HG02870 (cell line): ENCODE measurements around the gene PCSK2.

ENCODE experiments used
- ATAC-seq: cut with Tn5 transposase; IDR thresholded peaks from one replicate; pipeline ENCODE4 v1.9.1; 2021; ENCODE audit warnings: mild to moderate bottlenecking, moderate library complexity; ENCODE audit not compliant: unreplicated experiment

PCSK2 gene

DNA sequence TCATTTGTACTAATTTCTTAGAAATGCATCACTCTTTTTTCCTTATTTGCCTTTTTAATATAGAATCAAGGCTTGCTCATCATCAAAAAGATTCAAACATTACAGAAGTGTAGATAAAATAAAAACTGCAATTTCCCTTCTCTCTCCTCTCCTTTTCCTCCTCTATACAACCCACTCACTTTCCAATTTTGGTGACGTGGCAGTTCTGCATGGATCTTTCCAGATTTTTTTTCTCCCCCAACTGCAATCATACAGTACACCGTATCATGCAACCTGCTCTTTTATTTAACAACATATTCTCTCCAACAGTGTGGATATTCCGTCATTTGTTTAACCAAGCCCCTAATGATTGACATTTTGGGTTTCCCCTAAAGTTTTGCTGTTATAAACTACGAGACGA lies 163.8 kb downstream of the PCSK2 start:
- no peak for ATAC-seq

DNA sequence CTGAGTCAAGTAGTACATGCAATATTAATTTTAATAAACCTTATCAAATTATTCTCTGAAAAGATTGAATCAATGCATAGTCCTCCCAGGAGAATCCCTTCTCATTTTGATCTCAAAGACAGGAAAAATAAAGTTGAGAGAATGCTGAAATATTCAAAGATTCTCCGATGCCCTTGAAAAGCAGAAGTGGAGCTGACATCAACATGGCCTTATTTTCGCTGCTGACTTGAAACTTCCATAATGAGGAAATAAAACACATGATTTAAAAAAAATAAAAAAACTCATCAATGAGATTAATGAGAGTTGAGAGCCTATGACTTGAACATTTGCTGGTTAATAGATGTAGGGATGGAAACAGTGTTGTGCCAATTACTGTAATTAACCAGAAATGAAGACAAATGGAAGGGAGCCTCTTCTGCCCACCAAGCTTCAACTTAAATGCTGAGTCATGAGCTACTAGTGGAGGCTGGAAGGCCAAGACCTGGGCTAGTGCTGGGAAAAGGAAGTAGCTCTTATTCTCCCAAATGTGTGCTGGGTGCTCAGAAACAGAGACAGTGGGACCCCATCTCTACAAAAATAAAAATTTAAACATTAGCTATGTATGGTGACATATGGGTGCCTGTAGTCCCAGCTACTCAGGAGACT lies 164.4 kb downstream of the PCSK2 start:
- no peak for ATAC-seq

DNA sequence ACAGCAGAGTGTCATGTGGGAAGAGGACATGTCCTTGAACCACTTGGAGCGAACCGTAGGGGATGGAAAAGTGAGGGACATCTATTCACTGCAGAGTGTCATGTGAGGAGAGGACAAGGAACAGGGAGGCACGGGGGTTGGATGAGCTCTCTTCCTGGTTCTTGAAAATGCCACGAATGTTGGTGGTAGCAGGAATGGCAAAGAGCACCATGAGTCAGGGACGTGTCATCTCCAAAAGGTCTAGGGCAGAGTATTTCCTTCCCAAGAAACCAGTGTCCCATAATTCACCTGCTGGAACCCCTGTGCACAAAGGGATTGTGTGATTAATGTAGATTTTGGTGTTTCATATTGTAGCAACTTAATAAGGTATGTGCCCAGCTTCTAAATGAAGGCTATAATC lies 167.6 kb downstream of the PCSK2 start:
- ATAC-seq, result no peak

DNA sequence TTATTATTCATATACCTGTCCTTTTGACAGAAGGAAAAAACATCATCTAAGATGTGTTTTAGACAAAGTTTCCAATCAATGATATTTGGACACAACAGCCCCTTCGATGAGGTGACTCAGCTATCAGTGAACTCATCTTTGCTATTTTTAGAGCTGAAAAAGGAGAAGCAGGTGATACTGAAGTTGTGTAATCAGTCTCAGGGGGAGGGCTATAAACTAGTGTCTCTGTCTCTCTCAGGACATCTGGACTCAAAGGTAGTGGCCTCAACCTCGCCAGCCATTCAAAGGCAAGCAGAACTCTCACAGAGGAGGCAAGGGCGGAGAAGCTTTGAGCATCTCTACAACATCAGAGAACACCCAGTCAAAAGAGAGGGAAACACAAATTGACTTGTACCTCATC lies 168.9 kb downstream of the PCSK2 start:
- no peak for ATAC-seq

DNA sequence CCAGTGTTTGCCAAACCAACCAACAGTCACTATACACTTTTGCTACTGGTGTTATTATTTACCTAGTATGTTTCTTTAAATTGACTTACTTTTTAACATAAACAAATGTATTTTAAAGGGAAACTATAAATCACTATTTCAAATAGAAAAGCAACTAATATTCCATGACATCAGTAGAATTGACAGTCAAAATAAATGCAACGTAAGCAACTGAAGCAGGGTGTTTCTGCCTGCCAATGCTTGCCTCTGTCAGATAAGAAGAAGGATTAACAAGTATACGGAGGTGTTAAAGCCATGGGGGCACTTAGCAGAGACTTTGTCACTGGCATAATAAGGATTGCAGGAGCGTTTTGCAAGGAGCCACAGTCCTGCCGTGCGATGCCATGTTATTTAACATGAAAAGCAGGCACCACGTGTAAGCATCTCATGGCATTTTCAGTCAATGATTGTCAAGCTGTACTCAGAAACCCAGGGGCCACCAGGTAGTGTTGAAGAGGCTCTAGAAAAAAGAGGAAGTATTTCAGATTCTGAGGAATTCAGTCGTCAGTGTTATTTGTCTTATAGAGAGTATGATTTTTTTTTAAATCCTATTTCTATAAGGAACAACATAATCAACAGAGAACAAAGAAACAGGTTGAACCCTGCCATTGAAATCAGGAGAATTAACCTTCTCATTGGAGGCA lies 172.6 kb downstream of the PCSK2 start:
- no peak for ATAC-seq

DNA sequence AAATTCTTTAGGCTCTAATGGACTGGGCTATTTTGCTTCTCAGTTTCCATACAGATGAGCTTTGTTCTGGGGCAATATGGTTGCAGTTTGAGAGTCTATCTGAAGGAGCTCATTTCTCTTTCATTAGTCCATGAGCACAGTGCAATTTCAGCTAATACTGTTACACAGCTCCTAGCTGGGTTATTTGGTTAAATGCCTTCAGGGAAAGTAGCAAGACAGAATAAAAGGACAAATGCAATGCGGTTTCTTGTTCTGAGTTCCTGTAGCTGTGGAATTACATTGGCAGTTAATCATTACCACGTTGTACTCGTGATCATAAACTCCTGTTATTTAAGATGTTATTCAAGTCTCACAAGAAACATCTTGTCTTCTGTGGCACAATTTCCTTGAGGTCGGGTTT lies 176.6 kb downstream of the PCSK2 start:
- ATAC-seq, result no peak

DNA sequence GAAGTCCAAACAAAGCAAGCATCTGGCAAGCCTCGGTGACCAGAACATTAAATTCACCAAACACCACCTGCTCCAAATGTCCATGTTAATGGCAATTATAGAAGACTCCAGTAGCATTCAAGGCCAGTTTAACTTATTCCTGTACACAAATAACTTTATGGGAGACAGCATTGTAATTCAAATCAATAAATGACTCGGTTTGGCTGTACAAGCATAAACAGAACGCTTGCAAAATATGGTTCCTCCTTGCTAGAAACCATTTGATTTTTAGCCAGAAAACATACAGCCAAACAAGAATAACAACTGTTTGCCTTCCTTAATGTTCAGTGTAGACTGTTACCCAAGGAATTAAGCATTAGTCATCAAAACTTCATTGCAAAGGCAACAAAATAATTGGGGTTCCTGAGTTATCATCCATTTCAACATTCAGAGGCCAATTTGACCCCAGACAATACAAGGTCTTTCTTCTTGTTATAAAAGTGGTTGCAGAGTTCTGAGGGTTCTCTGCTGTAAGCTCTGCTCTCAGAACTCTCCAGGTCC lies 179.3 kb downstream of the PCSK2 start:
- no peak for ATAC-seq

DNA sequence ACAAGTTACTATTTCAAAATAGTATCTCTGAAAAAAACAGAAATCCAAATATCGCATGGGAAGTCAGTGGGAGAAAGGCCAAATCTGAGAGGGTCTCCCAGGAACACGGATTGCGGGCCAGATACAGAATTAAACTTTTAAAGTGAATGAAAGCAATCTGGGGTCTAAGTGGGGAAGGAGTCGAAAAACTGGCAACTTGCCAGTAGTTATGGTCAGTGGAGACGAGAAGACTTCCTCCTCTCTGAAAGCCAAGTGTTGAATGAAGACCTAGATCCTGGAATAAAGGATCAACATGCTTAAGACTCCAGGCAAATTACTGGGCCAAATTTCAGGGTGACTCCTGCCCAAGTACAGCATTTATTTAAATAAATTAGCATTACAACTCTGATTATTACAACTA lies 180.7 kb downstream of the PCSK2 start:
- no peak for ATAC-seq

DNA sequence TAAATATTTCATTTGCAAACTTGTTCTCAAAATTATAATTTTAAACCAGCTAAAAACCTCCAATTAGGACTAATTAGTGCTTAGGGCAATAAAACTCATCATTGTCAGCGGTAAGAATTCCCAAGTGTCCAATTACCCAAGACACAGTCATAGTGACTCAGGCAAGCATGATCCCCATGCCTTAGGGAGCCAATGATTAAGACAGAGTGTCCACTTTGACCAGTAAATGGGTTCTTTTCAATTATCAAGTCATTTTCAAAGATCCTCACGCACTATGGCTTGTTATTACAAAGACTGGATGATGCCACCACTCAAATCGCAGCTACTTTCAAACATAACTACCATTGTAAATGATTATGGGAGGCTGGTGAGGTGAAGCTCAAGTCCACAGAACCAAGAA lies 190.4 kb downstream of the PCSK2 start:
- ATAC-seq, result no peak

DNA sequence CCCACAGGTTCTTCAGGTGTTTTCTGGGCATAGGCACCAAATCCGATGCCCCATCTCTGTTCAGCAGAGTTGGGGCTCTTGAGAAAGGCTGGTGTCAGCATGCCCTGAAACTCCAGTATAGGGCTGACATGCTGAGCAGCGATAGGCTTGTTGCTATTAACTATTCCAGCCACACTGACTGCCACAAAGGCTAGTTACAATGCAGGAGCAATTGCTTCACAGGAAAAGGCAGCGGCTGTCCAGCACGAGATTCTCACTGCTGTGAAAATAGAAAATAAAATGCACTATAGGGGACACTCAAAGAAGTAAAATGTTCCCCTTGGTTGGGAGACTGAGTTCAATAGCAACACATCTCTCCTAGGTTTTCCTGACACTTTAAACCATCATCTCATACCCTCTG lies 191.9 kb downstream of the PCSK2 start:
- no peak for ATAC-seq

DNA sequence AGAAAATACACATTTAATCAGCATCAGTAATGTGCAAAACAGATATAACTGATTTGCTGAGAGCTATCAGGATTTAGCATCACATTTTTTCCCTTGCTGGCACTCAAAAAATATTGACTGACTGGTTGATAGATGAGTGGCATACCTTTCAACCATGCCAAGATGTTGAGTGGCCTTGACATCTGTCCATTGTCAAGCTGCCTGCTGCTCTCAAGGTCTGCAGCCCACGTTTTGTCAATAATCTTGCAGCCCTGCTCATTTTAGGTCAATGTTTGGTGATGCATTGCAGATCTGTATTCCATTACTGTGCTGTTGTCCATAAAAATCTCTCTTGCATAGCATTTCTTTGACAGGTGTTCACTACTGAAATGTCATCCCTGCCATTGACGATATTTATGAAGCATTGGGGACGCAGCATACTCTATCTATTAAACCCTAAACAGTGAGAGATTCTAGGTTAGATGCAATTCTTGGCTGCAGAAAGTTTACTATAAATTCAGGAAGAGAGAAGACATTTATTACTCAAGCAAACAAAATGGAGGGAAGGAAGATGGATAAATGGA lies 192.7 kb downstream of the PCSK2 start:
- ATAC-seq, result no peak

DNA sequence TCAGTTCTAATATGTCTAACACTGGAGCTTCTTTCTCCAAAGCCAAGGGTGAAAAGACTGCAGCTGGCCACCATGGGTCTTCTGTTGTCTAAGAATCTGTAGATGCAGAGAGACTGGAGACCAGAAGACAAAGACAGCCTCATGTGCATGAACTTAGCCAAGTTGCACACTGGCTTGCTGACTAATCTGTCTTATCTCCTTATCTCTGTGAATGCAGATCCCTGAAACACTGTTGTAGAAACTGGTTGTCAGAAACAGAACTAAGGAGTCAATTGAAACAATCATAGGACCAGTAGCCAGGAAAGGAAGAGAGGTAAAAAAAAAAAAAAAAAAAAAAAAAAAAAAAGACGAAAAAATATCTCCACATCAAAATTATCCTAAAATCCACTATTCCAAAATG lies 194.7 kb downstream of the PCSK2 start:
- no peak for ATAC-seq

DNA sequence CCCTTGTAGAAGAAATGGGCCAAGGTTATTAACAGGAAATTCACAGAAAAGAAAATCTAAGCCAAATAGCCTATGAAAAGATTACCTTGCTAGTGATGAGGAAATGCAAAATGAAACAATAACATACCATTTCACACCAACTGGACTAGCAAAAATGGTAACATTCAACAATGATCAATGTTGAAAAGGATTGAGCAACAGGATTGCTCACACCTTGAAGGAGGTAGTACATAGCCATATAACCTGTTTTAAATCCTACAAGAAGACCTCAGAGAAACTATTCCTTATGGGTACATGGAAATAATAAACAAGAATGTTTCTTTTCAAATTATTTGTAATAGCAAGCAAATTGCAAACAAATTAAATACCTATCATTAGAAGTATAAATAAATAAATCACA lies 196.9 kb downstream of the PCSK2 start:
- ATAC-seq, result no peak

DNA sequence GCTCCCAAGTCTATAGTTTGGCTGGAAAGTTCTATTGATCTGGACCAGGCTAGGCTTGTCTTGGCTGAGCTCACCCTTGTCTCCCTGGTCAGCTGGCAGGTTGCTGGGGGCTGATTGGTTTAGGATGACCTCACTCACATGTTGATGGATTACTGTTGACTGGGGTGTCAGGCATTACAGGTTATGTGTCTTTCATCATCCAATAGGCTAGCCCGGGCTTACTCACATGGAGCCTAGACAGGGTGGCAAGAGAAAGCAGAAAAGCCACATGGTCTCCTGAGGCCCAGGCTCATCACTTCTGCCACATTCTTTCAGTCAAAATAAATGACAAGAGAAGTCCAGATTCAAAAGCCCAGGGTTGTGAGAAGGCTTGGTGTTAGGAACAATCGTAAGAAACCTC lies 200.8 kb downstream of the PCSK2 start:
- ATAC-seq, result no peak

DNA sequence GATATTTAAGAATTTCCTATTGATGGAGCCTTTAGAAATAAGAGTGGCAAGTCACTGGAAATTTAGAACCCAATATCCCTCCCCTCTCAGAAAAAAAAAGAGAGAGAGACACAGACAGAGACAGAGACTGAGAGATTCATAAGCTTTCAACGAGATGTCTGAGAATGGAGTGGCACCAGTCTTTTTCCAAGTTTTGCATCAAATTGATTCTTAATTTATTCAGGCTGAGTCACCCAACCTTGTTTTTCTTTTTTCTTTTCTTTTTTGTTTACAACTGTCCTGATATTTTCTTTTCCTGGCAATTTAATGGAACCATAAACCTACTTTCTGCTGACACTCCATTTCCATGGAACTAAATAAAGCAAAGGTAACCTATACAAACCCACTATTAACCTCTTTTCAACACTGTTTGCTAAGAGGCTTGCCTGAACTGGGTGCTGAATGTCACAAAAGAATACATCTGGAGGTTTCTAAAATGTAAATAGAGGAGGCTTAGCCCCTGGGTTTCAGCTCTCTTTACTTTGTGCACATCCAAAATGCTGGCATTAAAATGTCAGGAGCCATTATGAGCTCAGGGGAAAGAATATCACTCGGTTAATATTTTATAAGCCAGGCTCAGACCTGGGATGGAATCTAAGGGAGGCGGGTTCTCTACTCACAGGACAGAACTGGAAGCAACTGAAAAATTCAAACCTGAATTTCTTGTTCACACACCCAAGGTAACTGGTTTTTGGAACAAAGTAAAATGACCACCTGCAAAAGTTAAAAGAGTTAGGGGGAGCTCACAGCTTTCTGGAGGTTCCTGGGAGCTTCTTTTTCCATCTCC lies 203.5 kb downstream of the PCSK2 start:
- no peak for ATAC-seq

DNA sequence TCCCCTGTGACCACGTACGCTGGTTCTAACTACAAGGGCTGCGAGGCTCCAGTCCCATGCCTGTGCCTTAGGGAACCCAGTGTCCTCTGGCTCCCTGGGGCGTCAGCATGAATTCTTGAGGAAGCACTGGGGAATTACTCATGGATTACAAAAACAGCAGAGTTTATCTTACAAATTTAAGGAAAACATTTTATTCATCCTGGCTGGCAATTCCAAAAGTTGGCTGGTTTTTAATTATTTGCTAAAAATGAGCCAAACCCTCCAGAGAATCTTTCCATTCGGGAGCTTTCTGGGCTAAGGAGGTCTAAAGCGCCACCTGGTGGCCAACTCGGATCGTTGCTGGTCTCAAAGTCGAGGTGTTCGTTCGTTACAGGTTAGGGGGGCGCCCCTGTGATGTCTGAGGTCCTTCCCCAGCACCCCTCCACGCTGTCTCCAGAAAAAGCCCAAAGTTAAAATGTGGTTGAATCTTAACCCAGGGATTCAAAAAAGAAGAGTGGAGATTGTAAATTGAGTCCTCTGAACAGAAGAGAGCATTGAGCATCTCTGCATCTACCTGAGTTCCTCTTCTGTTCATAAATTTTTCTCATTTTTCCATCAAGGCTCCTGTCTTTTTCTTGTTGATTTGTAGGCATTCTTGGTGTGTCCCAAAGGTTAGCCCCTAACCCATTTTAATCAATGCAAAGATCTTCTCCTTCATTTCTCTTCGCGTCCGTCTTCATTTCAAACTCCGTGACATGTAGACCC lies 205.0 kb downstream of the PCSK2 start:
- ATAC-seq, result no peak

DNA sequence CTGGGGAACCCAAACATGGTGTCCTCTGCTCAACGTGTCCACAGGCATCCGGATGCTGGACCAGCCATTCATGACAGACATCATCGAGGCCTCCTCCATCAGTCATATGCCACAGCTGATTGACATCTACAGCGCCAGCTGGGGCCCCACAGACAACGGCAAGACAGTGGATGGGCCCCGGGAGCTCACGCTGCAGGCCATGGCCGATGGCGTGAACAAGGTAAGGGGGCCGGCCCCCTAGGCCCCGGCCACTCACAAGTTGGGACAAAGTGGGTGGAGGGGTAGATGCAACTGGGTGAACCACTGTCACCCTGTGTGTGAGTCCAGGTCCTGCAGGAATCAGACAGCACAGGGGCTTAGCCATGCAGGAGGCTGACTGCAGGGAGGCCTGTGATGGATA lies 209.8 kb downstream of the PCSK2 start:
- no peak for ATAC-seq

DNA sequence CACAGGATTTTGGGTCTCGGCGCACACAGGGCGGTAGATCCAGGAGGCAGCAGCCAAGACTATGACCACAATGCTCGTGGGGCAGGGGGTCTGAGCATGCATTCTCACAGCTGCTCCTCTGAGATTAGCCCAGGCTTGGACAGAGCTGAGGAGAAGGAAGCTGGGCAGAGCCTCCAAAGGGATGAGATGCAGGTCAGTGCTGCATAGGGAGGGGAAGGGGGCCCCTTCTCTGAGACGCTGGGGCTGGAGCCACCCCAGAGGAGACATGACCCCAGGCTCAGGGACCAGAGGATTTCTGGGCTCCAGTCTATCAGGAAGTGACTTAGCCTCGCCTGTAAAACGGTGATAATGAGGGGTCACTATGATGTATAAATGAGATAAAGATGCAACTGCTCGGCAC lies 210.4 kb downstream of the PCSK2 start:
- no peak for ATAC-seq

DNA sequence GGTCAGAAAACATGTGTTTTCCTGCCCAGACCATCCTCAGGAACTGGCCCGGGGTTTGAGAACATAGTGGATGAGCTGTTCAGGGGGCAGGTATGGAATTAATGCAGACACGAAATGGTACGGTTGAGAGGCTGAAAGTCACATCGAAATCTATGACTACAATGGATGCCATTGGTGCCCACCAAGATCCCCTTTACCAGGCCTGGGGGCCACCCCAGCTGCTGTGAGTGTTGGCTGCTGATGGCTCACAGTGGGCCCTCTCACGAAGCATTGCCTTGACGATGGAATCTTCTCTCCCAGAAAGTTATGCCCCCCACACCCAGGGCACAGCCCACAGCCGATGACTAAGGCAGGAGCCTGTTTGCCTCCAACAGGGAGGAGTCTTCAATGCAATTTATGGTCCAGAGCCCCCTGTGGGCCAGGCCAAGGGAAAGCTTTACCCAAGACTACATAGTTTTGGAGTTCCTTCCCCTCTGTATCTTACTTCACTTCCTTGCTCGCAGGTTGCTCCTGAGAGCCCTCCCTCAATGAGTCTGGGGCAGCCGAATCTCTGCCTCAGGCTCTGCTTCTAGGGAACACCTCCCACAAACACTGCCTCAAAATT lies 211.7 kb downstream of the PCSK2 start:
- ATAC-seq, result no peak

DNA sequence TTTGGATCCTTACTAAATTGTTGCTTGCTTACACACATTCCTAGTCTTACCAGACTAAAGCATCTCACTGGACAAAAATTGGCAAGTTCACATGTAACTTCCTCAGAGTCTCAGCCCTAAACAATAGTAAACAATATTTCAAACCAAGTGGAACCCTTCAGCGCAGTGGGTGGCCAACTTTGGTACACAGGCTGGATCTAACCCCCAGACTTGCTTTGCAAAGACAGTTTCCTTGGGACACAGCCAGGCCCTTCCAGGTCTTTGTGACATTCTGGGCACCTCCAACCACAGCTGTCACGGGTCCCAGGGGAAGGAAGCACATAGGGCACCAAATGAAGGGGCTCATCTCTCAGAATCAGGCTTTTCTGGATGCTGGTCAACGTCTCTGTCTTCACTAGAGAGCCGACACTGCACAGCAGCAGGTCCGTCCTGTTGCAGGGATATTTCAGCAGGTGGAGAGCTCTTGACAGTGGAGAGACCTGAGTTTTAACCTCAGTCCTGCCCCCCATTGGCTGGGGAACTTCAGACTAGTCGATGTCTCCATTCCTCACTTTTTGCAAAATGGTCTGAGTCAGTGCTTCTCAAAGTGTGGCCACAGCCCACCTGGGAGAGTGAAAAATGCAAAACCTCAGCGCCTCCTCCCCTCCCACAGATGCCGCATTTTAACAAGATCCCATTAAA lies 212.9 kb downstream of the PCSK2 start:
- no peak for ATAC-seq
